Muscle layer of duodenum (tissue), 2 donors: ENCODE results near the gene CACNB2.

Experiments
- H3K27ac ChIP-seq: one replicate; pipeline ENCODE4 v1.7.0; 2013; ENCODE audit warnings: mild to moderate bottlenecking, low read length
- H3K27me3 ChIP-seq: one replicate; pipeline ENCODE4 v1.7.0; 2013; ENCODE audit warnings: low read depth, mild to moderate bottlenecking, control low read depth, low read length
- H3K36me3 ChIP-seq, 2 donors: one replicate each; pipeline ENCODE4 v1.7.0; 2013; ENCODE audit warnings: low read length in 2 of 2, control low read depth in 1 of 2, mild to moderate bottlenecking in 1 of 2; ENCODE audit not compliant: insufficient read depth in 2 of 2, control insufficient read depth in 1 of 2
- H3K4me1 ChIP-seq, 2 donors: one replicate each; pipeline ENCODE4 v1.7.0; 2013; ENCODE audit warnings: low read length in 2 of 2, mild to moderate bottlenecking in 2 of 2, control low read depth in 1 of 2, moderate library complexity in 1 of 2; ENCODE audit not compliant: insufficient read depth in 2 of 2, control insufficient read depth in 1 of 2
- H3K4me3 ChIP-seq, 2 donors: one replicate each; pipeline ENCODE4 v1.7.0; 2013; ENCODE audit warnings: low read length in 2 of 2, low read depth in 1 of 2, mild to moderate bottlenecking in 1 of 2
- H3K9me3 ChIP-seq, 2 donors: one replicate each; pipeline ENCODE4 v1.7.0; 2013; ENCODE audit warnings: low read length in 2 of 2, control low read depth in 1 of 2, mild to moderate bottlenecking in 1 of 2; ENCODE audit not compliant: control insufficient read depth in 1 of 2
- donor health status: healthy.

CACNB2 gene

GRCh38 chr10:18233775-18234174 is 93.6 kb downstream of the CACNB2 start:
- no peaks in the 10 kb centered on the region for H3K27me3 ChIP-seq
- no peak overlapping the region for H3K4me3 ChIP-seq
- no peak overlapping the region for H3K27ac ChIP-seq
- no peaks in the 10 kb centered on the region for H3K9me3 ChIP-seq
- no peaks in the 10 kb centered on the region for H3K36me3 ChIP-seq
- peaks cover 0 to 14% of the 10 kb centered on the region in 2 donors for H3K4me1 ChIP-seq

GRCh38 chr10:18235477-18235876 is 95.3 kb downstream of the CACNB2 start:
- Histone ChIP-seq H3K4me3 (no peak overlapping the region), H3K27ac (no peak overlapping the region), H3K36me3 (no peaks in the 10 kb centered on the region), H3K9me3 (no peaks in the 10 kb centered on the region), H3K4me1 (peaks cover 0 to 14% of the 10 kb centered on the region in 2 donors), H3K27me3 (no peaks in the 10 kb centered on the region)

GRCh38 chr10:18236756-18237155 is 96.5 kb downstream of the CACNB2 start:
- H3K27ac ChIP-seq, result no peak overlapping the region
- H3K27me3 ChIP-seq, result no peaks in the 10 kb centered on the region
- no peaks in the 10 kb centered on the region for H3K9me3 ChIP-seq
- H3K4me3 ChIP-seq, result no peak overlapping the region
- peaks cover 0 to 14% of the 10 kb centered on the region in 2 donors for H3K4me1 ChIP-seq
- H3K36me3 ChIP-seq, result no peaks in the 10 kb centered on the region

GRCh38 chr10:18238870-18239485 is 98.8 kb downstream of the CACNB2 start:
- H3K36me3 ChIP-seq, result no peaks in the 10 kb centered on the region
- no peaks in the 10 kb centered on the region for H3K9me3 ChIP-seq
- no peak overlapping the region for H3K4me3 ChIP-seq
- peaks cover 0 to 14% of the 10 kb centered on the region in 2 donors for H3K4me1 ChIP-seq
- H3K27ac ChIP-seq, result no peak overlapping the region
- H3K27me3 ChIP-seq, result no peaks in the 10 kb centered on the region

- H3K4me1 ChIP-seq, result peaks cover 0 to 14% of the 10 kb centered on the region in 2 donors
- no peaks in the 10 kb centered on the region for H3K27me3 ChIP-seq
- no peak overlapping the region for H3K27ac ChIP-seq
- no peak overlapping the region for H3K4me3 ChIP-seq
- H3K9me3 ChIP-seq, result no peaks in the 10 kb centered on the region
- no peaks in the 10 kb centered on the region for H3K36me3 ChIP-seq
Observed at GRCh38 chr10:18240185-18240882, 100.1 kb downstream of the CACNB2 start.

GRCh38 chr10:18246967-18247366 is 106.7 kb downstream of the CACNB2 start:
- Histone ChIP-seq H3K27me3 (no peaks in the 10 kb centered on the region), H3K27ac (no peak overlapping the region), H3K4me3 (no peak overlapping the region), H3K36me3 (no peaks in the 10 kb centered on the region), H3K9me3 (no peaks in the 10 kb centered on the region), H3K4me1 (no peaks in the 10 kb centered on the region)

- no peaks in the 10 kb centered on the region for H3K9me3 ChIP-seq
- H3K36me3 ChIP-seq, result no peaks in the 10 kb centered on the region
- no peak overlapping the region for H3K27ac ChIP-seq
- no peaks in the 10 kb centered on the region for H3K27me3 ChIP-seq
- no peak overlapping the region for H3K4me3 ChIP-seq
- no peaks in the 10 kb centered on the region for H3K4me1 ChIP-seq
Observed at GRCh38 chr10:18252086-18252485, 111.9 kb downstream of the CACNB2 start.

- H3K9me3 ChIP-seq, result no peaks in the 10 kb centered on the region
- H3K4me1 ChIP-seq, result no peaks in the 10 kb centered on the region
- H3K27ac ChIP-seq, result no peak overlapping the region
- H3K4me3 ChIP-seq, result no peak overlapping the region
- H3K27me3 ChIP-seq, result no peaks in the 10 kb centered on the region
- H3K36me3 ChIP-seq, result no peaks in the 10 kb centered on the region
Observed at GRCh38 chr10:18254086-18254485, 113.9 kb downstream of the CACNB2 start.

- Histone ChIP-seq H3K9me3 (no peaks in the 10 kb centered on the region), H3K36me3 (no peaks in the 10 kb centered on the region), H3K4me1 (no peaks in the 10 kb centered on the region)
Observed at GRCh38 chr10:18254692-18255091, 114.5 kb downstream of the CACNB2 start.

GRCh38 chr10:18260310-18260922 is 120.2 kb downstream of the CACNB2 start:
- no peaks in the 10 kb centered on the region for H3K36me3 ChIP-seq
- no peak overlapping the region for H3K27ac ChIP-seq
- H3K27me3 ChIP-seq, result no peaks in the 10 kb centered on the region
- peak overlapping the region in 1 of 2 donors; percentile 29 for H3K4me3 ChIP-seq
- H3K9me3 ChIP-seq, result no peaks in the 10 kb centered on the region
- peaks cover 0 to 16% of the 10 kb centered on the region in 2 donors for H3K4me1 ChIP-seq

More at GRCh38 chr10:18254692-18255091, 114.5 kb downstream of the CACNB2 start:
- no peak overlapping the region for H3K27ac ChIP-seq
- no peaks in the 10 kb centered on the region for H3K27me3 ChIP-seq
- H3K4me3 ChIP-seq, result no peak overlapping the region

GRCh38 chr10:18261063-18261610 is 120.9 kb downstream of the CACNB2 start:
- Histone ChIP-seq H3K4me1 (peaks cover 0 to 16% of the 10 kb centered on the region in 2 donors), H3K27me3 (no peaks in the 10 kb centered on the region), H3K9me3 (no peaks in the 10 kb centered on the region), H3K27ac (no peak overlapping the region), H3K36me3 (no peaks in the 10 kb centered on the region), H3K4me3 (peak overlapping the region in 1 of 2 donors; percentile 29)
